ENCODE data around the gene ABCB8.
"Not testable (repeated sequence)": the region's sequence is repeated elsewhere in the genome, so short reads cannot be mapped to it uniquely, and the experiment has no call there.

ABCB8 gene

GRCh38 chr7:150997075-150997511 lies 31.2 kb upstream of the ABCB8 start:
- in situ Hi-C loops (cut with MboI; ENCODE audit: low sequenced_read_pairs), result no loop called here

DNA sequence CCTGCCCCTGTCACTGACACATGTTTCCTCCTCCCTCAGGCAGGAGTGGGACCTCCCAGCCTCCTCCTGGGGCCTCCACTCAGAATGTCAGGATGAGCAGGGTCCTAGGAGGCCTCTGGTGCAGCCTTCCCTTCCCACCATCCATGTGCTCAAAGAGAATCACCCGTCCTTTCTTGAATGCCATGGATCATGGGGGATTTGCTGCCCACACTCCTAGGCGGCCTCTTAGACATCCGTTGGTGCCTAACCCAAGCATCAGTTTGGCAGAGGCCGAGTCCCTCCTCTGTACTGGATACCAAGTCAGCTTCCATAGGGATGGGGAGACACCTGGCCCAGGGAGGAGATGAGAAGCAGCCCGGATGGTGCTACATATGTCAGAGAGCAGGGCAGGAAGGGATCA lies 30.4 kb upstream of the ABCB8 start:
- in situ Hi-C loops (cut with MboI; ENCODE audit: low sequenced_read_pairs), result no loop called here

DNA sequence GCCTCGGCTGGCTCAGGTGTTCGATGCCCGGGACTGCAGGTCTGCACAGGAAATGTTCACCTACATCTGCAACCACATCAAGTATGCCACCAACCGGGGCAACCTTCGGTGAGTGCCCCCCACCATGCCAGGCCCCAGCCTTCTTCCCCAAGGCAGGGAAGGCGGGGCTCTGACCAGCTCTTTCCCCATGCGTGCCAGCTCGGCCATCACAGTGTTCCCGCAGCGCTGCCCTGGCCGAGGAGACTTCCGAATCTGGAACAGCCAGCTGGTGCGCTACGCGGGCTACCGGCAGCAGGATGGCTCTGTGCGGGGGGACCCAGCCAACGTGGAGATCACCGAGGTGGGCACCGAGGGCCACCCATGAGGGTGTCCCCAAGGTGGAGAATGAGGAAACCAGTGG lies 29.9 kb upstream of the ABCB8 start:
- in situ Hi-C loops (cut with MboI; ENCODE audit: low sequenced_read_pairs), result no loop called here

- in situ Hi-C loops (cut with MboI; ENCODE audit: low sequenced_read_pairs), result no loop called here
Measured at GRCh38 chr7:150999001-150999400, 29.2 kb upstream of the ABCB8 start.

DNA sequence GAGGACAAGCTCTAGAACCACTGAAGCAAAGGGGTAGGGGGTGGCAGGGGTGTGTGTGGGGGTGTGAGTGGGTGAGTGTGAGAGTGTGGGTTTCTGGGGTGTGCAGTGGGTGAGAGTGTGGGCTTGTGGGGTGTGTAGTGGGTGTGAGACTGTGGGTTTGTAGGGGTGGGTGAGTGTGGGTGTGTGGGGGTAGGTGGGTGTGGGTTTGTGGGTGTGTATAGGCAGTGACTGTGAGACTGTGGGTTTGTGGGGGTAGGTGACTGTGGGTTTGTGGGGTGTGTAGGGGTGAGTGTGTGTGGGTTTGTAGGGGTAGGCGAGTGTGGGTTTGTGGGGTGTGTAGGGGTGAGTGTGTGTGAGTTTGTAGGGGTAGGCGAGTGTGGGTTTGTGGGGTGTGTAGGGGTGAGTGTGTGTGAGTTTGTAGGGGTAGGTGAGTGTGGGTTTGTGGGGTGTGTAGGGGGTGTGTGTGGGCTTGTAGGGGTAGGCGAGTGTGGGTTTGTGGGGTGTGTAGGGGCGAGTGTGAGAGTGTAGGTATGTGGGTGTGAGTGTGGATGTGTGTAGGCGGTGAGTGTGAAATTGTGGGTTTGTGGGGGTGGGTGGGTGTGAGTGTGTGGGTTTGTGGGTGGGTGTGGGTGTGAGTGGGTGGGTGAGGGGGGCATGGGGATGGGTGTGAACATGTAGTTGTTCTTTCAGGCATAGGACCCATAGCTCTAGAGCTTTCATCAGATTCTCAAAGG lies 28.6 kb upstream of the ABCB8 start:
- in situ Hi-C loops (cut with MboI; ENCODE audit: low sequenced_read_pairs), result no loop called here

DNA sequence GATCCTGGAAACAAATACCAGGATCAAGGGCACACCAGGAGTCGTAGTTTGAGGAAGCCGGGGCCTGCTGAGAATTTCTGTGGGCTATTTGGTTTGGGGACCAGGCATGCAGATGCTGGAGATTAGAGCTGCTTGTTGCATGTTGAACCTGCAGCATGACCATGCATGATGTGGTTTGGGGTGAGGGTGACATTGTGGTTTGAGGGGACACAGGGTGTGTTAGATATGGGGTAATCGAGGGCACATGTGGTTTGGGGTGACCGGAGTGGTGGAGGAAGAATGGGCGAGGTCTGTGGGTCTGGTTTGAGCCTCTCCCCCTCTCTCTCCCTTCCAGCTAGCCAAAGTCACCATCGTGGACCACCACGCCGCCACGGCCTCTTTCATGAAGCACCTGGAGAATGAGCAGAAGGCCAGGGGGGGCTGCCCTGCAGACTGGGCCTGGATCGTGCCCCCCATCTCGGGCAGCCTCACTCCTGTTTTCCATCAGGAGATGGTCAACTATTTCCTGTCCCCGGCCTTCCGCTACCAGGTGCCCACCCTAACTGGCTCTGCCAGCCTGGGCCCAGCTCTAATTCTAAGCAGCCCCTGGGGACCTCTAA lies 27.3 kb upstream of the ABCB8 start:
- in situ Hi-C loops (cut with MboI; ENCODE audit: low sequenced_read_pairs), result no loop called here

GRCh38 chr7:151001546-151001945 lies 26.7 kb upstream of the ABCB8 start:
- in situ Hi-C loops (cut with MboI; ENCODE audit: low sequenced_read_pairs), result no loop called here

DNA sequence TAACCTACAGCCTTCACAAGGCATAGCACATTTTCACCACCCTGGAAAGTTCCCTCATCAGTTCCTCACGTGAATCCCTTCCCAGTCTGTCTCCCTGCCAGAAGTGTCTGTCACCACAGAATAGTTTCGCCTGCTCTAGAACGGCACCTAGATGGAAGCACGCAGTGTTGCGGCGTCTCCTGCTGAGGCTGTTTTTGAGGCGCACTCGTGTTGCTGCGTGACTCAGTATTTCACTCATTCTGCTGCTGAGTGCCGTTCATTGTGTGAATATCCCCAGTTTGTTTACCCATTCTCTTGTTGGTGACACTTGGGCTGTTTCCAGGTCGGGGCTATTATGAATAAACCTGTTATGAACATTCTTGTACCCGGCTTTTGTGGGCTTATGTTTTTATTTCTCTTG lies 24.7 kb upstream of the ABCB8 start:
- in situ Hi-C loops (cut with MboI; ENCODE audit: low sequenced_read_pairs), result no loop called here

DNA sequence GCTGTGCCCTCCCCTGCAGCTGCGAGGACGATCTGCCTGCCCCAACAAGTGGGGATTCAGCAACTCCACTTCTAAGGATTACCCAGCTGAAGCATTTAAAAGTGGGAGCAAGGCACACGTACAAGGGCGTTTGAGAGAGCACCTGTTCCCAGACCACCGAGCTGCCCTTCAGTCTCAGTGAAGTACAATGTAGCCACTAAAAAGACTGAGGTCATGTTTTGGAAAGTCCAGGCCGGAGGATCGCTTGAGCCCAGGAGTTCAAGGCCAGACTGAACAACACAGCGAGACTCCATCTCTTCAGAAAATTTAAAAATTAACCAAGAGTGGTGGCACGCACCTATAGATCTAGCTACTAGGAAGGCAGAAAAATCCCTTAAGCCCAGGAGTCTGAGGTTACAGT lies 22.7 kb upstream of the ABCB8 start:
- in situ Hi-C loops (cut with MboI; ENCODE audit: low sequenced_read_pairs), result no loop called here

DNA sequence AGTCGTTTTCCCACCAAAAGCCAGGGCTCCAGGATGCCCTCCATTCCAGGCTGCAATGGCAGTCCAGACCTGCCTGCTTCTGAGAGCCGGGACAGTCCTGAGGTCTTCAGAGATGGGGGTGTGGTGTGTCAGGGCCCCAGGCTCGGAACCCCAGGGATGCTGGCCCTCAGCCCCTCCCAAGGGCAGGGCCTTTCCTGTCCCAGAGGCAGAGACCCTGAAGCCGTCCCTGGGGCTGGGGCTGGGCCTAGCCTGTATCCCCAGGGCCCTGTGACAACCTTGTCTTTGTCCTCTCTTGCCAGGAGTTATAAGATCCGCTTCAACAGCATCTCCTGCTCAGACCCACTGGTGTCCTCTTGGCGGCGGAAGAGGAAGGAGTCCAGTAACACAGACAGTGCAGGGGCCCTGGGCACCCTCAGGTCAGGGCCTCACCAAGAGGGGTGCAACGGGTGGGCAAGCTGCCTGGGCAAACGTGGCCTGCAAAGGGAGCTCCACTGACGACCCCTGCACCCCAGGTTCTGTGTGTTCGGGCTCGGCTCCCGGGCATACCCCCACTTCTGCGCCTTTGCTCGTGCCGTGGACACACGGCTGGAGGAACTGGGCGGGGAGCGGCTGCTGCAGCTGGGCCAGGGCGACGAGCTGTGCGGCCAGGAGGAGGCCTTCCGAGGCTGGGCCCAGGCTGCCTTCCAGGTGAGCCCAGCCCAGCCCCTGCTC lies 21.5 kb upstream of the ABCB8 start:
- in situ Hi-C loops (cut with MboI; ENCODE audit: low sequenced_read_pairs), result no loop called here

DNA sequence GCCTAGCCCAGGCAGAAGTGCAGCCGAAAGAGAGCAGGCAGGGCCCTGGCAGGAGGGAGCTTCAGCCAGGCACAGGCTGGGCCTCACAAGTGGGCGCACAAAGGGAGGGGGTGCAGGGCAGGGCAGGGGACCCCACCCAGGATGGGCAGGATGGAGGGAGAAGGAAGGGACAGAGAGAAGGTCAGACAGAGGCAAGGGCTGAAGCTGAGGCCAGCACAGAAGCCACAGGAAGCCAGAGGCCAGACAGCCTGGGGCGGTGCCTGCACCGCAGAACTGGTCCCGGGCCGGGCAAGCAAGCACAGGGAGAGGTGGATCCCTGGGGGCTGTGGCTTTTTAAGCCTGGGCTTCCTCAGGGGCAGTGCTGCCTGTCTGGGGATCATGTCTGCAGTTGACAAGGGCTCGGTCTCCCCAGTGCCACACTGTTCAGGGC lies 20.8 kb upstream of the ABCB8 start:
- in situ Hi-C loops (cut with MboI; ENCODE audit: low sequenced_read_pairs), result no loop called here

DNA sequence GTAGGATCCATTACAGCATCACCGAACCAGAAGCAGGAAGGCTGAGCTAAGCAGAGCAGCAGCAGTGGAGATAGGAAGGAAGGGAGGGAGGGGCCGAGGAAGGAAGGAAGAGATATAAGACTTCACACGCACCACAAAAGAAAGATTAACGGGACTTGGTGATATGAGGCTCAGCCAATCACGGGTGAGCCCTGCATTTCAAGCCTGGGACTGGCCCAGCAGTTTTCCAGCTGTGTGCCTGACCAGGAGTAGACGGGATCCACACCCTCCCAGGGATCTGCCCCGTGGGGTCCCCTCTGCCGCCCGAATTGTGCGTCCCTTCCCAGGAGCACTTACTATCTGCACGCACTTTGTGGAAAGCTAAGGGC lies 20.1 kb upstream of the ABCB8 start:
- in situ Hi-C loops (cut with MboI; ENCODE audit: low sequenced_read_pairs), result no loop called here

- in situ Hi-C loops (cut with MboI; ENCODE audit: low sequenced_read_pairs), result no loop called here
Measured at GRCh38 chr7:151008511-151009323, 19.5 kb upstream of the ABCB8 start.

- in situ Hi-C loops (cut with MboI; ENCODE audit: low sequenced_read_pairs), result no loop called here
Measured at GRCh38 chr7:151009327-151010036, 18.8 kb upstream of the ABCB8 start.

GRCh38 chr7:151010037-151010306 lies 18.3 kb upstream of the ABCB8 start:
- in situ Hi-C loops (cut with MboI; ENCODE audit: low sequenced_read_pairs), result no loop called here

- in situ Hi-C loops (cut with MboI; ENCODE audit: low sequenced_read_pairs), result no loop called here
Measured at GRCh38 chr7:151010307-151011096, 17.7 kb upstream of the ABCB8 start.

DNA sequence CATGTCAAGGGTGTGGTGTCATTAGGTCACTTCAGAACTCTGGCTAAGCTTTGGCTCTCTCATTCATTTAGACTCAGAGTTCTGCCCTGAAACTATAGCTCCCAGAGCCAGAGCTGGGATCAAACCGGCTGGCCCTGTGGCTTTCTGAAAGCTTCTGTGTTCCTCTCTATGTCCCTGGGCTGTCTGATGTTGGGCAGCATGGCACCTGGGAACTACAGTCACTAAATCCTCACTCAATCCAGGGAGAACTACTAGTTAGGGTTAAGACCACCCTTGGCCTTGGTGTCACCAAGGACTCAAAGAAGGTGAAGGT lies 17.2 kb upstream of the ABCB8 start:
- in situ Hi-C loops (cut with MboI; ENCODE audit: low sequenced_read_pairs), result no loop called here

GRCh38 chr7:151011616-151012015 lies 16.6 kb upstream of the ABCB8 start:
- in situ Hi-C loops (cut with MboI; ENCODE audit: low sequenced_read_pairs), result not testable (repeated sequence)

DNA sequence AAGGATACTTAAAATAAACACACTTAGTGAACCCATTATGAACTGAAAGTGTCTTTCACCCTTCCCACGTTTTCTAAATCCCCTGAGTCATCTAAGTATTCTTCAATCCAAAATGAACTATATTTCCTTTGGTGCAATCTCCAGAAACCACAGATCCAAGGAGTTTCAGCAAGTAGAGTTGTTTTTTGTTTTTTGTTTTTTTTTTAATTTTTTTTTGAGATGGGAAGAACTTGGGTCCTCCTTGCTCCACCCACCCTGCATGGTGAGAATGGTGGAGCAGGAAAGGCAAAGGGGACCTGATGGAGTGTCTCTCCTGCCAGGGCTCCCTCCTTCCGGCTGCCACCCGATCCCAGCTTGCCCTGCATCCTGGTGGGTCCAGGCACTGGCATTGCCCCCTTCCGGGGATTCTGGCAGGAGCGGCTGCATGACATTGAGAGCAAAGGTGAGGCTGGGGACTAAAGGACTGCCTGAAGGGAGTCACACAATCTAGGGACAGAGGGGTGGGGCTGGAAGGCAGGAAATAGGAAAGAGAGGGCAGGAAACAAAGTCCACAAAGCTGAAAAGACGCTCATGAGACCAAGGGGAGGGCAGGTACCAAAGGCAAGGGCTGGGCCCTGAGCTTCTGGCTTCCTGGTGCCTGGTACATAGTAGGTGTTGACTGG lies 16.1 kb upstream of the ABCB8 start:
- in situ Hi-C loops (cut with MboI; ENCODE audit: low sequenced_read_pairs), result no loop called here

- in situ Hi-C loops (cut with MboI; ENCODE audit: low sequenced_read_pairs), result no loop called here
Measured at GRCh38 chr7:151012911-151013347, 15.3 kb upstream of the ABCB8 start.

Data from HL-60/S4 treated with retinoic acid at 250 ng/mL for 4 days and 3 days (cell line).